ENCODE results near the gene DEGS2.
"Not testable (repeated sequence)": the region's sequence is repeated elsewhere in the genome, so short reads cannot be mapped to it uniquely, and the experiment has no call there.

DEGS2 gene

DNA sequence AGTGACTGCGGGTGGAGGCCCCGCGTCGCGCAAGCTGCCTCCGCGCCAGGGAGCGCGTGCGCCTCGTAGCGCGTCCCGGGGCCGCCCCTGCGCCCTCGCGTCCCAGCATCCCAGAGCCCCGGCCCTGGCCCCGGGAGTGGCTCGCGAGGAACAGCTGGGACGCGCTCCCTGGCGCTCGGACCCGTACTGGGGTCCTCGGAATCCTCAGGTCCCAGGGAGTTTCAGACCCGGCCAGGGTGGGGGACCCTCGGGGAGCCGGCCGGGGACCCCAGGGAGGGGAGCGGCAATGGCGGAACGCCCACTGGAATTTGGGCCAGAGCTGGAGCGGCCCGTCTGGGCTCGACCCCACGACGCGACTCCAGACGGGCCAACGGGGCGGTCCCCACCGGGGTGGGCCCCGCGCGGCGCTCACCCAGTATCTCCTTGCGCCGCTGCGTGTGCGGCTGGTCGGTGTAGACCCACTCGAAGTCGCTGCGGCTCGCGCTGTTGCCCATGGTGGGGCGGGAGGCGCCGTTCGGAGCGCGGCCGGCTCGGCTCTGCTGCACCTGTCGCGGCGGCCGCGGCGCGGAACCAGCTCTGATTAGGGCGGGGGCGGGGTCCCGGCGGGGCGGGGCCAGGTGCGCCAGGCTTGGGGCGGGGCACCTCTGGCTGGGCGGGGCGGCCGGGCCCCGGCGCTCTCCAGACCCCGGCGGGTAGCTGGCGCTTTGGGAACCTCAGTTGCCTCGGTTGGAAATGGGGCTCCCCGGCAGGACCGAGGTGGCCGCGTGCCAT is at the start of gene DEGS2:
TSS of gene DEGS2 (minus strand) at position 552 of the 771 bp plus-strand sequence. CDS start at position 494, 58 bp downstream.
- DNase-seq (ENCODE audit: low spot score), result no peak

DNA sequence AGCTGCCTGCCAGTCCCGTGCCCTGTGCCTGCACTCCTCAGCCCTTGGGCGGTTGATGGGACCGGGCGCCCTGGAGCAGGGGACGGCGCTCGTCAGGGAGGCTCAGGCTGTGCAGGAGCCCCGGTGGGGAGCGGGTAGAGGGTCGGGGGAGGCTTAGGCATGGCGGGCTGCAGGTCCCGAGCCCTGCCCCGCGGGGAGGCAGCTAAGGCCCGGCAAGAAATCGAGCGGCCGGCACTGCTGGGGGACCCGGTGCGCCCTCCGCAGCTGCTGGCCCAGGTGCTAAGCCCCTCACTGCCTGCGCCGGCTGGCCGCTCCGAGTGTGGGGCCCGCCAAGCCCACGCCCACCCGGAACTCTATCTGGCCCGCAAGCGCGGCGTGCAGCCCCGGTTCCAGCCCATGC is 48.7 kb upstream of the DEGS2 start:
- DNase-seq (ENCODE audit: low spot score), result not testable (repeated sequence)

DNA sequence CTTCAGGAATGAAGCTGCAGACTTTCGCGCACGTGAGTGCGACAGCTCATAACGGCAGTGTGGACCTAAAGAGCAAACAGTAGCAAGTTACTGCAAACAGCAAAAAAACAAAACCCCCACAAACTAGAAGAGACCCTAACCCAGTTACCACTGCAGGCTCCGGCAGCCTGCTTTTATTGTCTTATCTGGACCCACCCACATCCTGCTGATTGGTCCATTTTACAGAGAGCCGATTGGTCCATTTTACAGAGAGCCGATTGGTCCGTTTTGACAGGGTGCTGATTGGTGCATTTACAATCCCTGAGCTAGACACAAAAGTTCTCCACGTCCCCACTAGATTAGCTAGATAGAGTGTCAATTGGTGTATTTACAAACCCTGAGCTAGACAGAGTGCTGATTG is 48.1 kb upstream of the DEGS2 start:
- not testable (repeated sequence) for DNase-seq (ENCODE audit: low spot score)

DNA sequence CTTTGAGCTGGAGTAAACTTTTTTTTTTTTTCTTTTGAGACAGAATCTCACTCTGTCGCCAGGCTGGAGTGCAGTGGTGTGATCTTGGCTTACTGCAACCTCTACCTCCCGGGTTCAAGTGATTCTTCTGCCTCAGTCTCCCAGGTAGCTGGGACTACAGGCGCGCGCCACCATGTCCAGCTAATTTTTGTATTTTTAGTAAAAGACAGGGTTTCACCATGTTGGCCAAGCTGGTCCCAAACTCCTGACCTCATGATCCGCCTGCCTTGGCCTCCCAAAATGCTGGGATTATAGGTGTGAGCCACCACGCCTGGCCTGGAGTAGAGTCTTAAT is 45.4 kb upstream of the DEGS2 start:
- not testable (repeated sequence) for DNase-seq (ENCODE audit: low spot score)

DNA sequence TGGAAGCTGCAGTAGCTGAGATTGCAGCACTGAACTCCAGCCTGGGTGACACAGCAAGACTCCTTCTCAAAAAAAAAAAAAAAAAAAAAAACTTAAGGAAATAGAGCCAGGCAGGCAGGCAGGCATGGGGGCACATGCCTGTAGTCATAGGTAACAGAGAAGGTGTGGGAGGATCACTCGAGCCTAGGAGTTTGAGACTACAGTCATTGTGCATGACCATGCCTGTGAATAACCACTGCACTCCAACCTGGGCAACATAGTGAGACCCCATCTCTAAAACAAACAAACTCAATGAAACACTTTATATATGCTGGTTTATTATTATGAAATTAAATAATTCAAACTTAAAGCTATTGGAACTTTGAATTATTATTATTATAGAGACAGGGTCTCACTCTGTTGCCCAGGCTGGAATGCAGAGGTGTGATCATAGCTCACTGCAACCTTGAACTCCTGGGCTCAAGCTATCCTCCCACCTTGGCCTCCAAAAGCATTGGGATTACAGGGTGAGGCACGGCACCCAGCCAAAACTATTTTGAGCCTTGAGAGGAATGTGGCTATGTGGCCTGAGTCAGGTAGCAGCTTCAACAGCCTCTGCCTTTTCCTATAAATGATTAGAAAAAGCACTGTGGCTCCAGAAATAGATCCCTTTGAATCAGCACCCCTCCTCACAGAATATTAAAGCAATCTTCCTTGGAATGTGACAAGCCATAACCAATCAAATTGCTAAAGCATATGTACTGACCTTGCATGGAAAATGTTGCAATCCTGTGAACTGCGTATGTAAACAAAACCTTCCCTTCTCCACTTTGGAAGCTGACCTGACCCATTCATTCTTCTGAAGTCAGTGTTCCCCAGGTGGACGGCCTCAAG is 44.8 kb upstream of the DEGS2 start:
- no peak for DNase-seq (ENCODE audit: low spot score)

DNA sequence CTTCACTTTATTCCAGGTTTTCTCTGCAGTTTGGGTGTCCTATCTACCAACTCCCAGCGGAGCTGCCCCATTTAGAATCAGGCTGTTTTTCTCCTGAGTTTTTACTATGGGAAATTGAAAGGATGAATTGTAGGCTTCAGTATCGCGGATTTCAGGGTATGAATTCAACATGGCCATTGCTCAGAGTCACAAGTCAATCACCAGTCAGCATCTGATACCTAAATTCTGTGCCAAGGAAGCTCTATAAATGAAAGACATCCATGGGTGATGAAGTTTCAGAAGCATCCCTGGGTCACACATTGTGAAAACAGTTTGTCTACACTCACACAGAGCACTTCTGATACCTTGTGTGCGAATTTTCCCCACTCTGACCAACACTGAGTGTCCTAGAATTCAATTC is 43.7 kb upstream of the DEGS2 start:
- DNase-seq (ENCODE audit: low spot score), result no peak

DNA sequence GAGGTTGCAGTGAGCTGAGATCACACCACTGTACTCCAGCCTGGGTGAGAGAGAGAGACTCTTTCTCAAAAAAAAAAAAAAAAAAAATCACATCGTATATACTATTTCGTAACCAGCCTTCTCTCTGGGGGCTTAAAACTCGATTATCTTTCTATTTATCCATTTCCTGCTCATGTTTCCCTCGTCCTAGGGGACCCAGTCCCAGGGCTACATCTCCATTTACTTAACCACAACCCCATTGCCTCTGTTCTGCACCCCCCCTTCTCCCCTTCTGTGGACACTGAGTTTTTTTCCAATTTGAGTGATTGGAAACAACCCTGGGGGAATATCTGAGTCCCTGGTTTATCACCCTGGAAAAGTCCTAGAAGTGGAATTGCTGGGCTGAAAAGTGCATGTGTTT is 43.3 kb upstream of the DEGS2 start:
- DNase-seq (ENCODE audit: low spot score), result no peak

DNA sequence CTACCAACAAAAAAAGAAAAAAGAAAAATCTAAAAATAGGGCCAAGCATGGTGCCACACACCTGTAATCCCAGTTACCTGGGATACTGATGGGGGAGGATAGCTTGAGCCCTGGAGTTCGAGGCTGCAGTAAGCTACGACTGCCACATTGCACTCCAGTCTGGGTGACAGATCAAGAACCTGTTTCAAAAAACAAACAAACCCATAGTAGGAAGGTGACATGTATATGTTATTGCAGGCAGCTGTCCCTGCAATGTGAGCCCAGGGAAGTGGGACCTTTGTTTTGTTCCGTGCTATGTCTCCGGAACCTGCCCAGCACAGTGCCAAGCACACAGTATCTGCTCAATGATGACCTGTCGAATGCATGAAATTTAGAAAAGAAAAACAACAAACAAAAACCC is 42.3 kb upstream of the DEGS2 start:
- no peak for DNase-seq (ENCODE audit: low spot score)

DNA sequence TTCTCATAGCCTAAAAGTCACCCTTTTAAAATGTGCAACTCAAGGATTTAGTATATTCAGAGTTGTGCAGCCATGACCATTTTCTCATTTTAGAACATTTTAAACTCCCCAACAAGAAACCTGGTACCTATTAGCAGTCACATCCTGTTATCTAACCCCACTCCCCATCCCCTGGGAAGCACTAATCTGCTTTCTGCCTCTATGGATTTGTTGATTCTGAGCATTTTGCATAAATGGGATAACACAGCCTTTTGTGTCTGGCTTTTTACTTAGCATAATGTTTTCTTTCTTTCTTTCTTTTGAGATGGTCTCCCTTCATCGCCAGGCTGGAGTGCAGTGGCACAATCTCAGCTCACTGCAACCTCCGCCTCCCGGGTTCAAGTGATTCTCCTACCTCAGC is 40.9 kb upstream of the DEGS2 start:
- no peak for DNase-seq (ENCODE audit: low spot score)

DNA sequence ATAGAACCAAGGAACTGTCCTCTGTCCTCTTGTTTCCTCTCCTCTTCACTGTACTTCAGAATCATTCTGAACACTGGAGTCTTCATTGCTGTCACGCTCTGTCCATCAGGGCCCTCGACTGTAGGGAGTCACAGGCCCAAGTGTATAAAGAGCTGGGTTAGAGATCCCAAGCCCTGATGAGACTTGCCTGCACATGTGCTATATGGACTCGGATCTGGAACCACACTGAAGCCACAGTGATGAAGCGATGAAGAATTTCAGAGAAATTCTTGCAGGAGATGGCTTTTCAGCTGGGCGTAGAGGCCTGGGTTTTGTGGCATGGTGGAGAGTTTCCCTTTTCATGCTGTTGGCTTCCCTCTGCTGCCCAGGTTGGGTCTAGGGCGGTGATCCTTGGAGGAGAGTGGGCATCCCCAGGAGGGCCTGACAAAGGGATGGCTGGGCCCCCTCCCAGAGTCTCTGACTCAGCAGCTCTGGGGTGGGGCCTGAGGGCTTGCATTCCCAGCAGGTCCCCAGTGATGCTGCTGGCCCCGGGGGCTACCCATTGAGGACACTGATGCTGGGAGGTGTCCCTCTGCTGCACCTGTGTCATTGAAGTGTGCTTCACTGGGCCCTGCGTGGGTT is 39.9 kb upstream of the DEGS2 start:
- no peak for DNase-seq (ENCODE audit: low spot score)

DNA sequence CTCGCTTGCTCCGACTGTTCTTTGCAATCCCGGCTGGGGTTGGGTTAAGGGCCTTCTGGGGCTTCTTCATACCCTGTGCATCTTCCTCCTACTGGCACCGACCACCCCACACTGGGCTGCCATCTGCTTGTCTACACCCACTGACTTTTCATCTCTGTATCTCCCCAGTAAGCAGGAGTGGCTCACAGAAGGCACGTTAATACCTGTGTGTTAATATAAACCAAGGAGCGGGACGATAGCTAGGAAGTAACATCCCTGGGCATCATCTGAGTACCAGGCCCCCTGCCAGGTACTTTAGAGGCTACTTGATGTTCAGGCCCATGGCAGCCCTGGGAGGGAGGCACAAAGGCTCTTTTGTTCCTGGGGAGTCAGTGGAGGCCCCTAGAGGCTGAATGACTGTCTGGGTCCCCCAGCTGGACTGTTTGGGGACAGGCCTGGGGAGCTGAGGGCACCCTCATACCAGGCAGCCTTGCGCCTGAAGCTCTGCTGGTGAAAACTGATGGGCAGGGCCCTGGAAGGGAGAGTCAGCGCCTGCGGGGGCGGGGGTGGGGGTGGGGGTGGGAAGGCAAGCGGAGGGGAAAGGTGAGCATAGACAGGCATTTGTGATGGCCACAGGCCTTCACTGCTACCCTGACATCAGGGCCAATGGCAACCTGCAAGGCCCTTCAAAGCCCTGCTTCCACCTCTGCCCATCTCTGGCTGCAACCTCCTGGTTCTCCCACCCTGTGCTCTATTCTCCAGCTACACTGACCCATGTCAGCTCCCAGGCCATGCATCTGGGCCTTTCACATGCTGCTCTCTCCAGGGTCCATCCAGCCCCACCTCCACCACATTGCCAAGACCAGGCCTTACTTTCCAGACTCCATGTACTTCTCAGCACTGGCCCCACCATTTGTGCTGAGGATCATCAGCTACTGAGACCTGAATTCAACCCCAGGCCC is 34.2 kb upstream of the DEGS2 start:
- no peak for DNase-seq (ENCODE audit: low spot score)

DNA sequence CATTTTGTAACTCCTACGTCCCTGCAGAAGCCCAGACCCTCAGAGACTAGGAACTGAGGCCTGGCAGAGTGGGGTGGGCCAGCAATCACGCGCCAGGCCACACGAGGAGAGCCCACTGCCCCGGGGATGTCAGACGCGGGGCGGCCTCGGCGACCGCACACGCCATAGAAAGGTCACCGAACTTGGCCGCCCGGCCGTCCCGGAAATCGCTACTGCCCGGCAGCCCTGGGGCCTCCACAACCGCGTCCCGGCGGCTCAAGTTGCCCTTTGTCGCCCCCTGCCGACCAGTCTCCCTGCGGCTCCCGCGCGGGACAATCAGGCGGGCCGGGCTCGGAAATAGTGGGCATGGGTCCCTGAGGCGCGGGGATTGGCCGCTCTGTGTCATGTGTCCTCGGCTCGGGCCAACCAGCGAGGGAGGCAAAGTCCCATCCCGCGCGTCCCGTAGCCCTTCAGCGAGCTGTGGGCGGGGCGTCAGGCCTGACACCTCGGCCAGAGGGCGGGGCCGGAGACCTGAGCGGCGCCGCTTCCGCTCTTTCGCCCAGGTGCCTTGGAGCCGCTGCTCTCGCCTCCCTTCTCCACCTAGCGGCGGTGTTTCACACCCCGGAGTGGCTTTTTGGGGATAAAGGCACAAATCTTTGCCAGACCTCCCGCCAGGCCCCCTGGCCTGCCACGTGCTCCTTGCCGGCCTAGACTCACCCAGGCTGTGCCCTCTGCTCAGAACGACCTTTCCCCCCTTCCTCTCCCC is 33.4 kb upstream of the DEGS2 start:
- peak; percentile 97 for DNase-seq (ENCODE audit: low spot score)

DNA sequence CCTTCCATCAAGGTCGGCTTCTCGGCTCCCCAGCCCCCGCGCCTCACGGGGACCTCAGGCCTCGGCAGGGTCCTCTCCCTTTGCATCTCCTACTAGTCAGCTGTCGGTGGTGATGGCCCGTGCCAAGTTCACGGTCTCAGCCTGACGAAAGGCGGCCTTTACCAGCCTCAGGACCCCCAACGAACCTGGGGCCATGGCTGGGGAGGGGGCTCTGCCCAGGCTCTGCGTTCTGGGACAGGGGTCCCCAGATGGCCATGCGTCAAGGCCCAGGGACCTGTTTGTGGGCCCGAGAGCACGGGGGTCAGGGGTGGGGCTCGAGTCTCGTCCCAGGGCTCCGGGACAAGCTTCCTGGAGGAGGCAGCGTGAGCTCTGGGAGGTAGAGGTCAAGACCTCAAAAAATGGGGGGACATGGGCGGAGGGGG is 32.8 kb upstream of the DEGS2 start:
- no peak for DNase-seq (ENCODE audit: low spot score)

DNA sequence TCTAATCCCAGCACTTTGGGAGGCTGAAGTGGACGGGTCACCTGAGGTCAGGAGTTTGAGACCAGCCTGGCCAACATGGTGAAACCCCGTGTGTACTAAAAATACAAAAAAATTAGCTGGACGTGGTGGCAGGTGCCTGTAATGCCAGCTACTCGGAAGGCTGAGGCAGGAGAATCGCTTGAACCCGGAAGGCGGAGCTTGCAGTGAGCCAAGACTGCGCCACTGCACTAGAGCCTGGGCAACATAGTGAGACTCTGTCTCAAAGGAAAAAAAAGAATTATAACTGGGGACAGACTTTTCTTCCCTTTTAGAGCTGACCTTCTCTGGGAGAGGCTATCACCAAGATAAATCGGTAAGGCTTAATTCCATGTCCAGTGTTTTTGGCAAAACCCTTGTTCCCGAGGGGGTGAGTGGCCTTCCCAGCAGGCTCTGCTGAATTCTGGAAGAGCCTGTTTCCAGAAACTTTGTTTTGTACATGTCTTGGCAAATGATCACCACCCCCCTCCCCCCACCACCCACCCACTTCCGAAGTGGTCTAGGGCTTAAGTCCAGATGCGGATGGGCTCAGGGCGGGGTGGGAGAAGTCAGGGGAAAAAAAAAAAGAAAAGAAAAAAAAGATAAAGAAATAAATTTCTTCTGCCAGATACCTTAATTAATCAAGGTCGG is 32.3 kb upstream of the DEGS2 start:
- no peak for DNase-seq (ENCODE audit: low spot score)

DNA sequence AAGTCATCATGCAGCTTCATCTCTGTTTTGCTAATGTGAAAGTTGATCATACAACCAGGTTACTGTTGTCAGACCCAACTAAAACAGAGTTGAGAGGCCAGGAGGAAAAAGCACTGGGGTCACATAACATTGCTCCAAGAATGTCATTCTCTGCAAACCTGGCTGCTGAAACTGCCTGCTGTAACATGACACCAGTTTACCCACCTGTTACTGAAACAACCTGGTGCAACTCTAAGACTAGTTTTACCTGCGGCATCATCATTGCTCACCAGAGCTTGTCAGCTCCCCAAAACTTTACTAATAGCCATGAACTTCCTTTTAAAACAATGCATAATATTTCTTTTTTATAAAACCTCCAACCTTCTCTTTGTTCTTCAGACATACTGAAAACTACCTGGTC is 30.7 kb upstream of the DEGS2 start:
- DNase-seq (ENCODE audit: low spot score), result no peak

DNA sequence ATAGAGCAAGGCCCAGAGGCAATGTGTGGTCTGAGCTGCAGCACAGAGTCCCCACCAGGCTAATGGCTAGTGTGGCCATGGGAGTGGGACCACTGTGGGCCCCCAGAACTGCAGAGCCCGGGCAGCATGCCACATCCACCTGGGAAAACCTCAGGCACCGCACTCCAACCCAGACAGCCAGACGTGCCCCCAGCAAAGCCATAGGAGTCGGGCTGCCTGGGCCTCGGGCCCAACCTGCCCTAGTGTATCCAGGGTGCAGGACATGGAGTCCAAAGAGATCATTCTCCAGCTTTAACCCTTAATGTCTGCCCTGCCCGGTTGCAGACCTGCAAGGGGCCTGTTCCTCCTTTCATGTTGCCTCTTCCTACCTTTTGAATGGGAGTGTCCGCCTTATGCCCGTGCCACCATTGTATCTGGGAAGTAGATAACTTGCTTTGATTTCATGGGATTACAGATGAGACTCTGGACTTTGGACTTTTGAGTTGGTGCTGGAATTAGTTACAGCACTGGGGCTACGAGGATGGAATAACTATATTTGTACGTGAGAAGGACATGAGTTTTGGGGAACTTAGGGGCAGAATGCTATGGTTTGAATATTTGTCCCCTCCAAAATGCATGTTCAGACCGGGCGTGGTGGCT is 29.1 kb upstream of the DEGS2 start:
- DNase-seq (ENCODE audit: low spot score), result no peak

DNA sequence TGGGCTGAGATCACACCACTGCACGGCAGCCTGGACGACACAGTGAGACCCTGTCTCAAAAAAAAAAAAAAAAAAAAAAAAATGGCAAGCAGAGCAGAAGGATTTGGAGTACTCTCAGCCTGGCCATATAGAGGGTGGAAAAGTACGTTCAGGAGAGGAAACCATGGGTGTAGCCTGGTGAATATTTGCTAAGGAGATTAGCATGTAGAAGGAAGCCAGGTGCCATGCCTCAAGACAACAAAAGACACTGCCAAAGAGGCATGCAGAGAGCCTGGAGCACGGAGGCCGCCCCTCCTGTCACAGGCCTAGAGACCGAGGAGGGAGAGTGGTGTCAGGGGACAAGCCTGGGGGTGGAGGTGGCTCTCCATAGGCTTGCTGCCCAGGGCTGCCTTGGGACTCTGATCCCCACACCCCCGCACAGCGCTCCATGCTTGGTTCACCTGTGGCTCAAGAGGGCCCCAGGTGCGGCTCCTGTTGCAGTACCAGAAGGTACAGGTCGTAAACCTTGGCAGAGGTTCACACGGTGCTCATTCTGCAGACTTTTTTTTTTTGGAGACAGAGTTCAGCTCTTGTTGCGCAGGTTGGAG is 27.9 kb upstream of the DEGS2 start:
- no peak for DNase-seq (ENCODE audit: low spot score)

DNA sequence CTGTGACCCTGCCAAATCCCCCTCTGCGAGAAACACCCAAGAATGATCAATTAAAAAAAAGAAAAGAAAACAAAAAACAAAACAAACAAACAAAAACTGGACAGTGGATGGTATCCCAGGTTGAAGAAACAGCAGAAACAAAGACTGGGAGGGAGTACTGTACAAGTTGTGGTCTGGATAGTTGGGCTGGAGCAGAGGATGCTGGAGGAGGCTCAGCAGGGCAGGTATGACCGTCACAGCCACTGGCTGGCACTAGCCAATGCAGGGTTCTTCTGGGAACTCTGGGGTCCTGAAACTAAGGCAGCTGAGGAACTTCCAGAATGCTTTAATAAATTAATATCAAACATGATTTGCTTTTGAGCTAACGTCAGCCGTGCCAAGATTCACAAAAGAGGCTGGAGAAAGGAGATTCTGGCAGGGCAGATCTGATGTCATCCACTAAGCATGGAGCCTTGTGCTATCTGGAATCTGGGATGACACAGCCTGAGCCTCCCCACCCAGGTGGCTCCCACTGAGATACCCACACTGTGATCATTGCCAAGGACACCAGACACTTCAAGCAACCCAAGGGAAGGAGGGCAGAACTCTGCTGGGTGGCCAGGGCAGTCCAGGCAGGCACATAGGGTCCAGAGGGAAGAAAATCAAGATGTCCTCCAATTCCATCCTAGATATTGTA is 22.6 kb upstream of the DEGS2 start:
- DNase-seq (ENCODE audit: low spot score), result not testable (repeated sequence)

DNA sequence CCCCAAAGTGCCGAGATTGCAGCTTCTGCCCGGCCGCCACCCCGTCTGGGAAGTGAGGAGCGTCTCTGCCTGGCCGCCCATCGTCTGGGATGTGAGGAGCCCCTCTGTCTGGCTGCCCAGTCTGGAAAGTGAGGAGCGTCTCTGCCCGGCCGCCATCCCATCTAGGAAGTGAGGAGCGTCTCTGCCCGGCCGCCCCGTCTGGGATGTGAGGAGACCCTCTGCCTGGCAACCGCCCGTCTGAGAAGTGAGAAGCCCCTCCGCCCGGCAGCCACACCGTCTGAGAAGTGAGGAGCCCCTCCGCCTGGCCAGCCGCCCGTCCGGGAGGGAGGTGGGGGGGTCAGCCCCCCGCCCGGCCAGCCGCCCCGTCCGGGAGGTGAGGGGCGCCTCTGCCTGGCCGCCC is 21.2 kb upstream of the DEGS2 start:
- not testable (repeated sequence) for DNase-seq (ENCODE audit: low spot score)

Measured in RKO (cell line).